HUES6 (cell line): ENCODE results near the gene TRDMT1.

ENCODE experiments used
- H3K27ac ChIP-seq: 2 replicates; pipeline ENCODE4 v1.7.0; 2013; ENCODE audit warnings: low read depth, mild to moderate bottlenecking, low read length, inconsistent platforms
- H3K27me3 ChIP-seq: 2 replicates; pipeline ENCODE4 v1.6.1; 2013; ENCODE audit warnings: low read length; ENCODE audit not compliant: control insufficient read depth, insufficient read depth
- H3K36me3 ChIP-seq: 2 replicates; pipeline ENCODE4 v1.6.1; 2013; ENCODE audit warnings: low read length; ENCODE audit not compliant: control insufficient read depth, insufficient read depth
- H3K4me1 ChIP-seq: 2 replicates; pipeline ENCODE4 v1.6.1; 2013; ENCODE audit warnings: low read length; ENCODE audit not compliant: control insufficient read depth, insufficient read depth
- H3K4me3 ChIP-seq: 2 replicates; pipeline ENCODE4 v1.5.1; 2013; ENCODE audit warnings: low read depth, low read length
- H3K9ac ChIP-seq: one replicate; pipeline ENCODE4 v1.6.1; 2013; ENCODE audit warnings: mild to moderate bottlenecking, low read length
- H3K9me3 ChIP-seq: 2 replicates; pipeline ENCODE4 v1.6.1; 2013; ENCODE audit warnings: low read depth, low read length; ENCODE audit not compliant: control insufficient read depth, insufficient read depth

Gene TRDMT1

GRCh38 chr10:17217631-17218232, 16.3 kb upstream of the TRDMT1 start:
- Histone ChIP-seq H3K36me3 (no peaks in the 10 kb centered on the region), H3K27ac (0 out of 2 replicates have a peak overlapping the region, but pooled peaks have one; percentile 39), H3K4me3 (no peak overlapping the region), H3K4me1 (peaks cover 34% of the 10 kb centered on the region), H3K9me3 (no peaks in the 10 kb centered on the region), H3K9ac (no peak overlapping the region), H3K27me3 (no peaks in the 10 kb centered on the region)

GRCh38 chr10:17216901-17217395, 15.5 kb upstream of the TRDMT1 start:
- Histone ChIP-seq H3K9ac (no peak overlapping the region), H3K27ac (no peak overlapping the region), H3K27me3 (no peaks in the 10 kb centered on the region), H3K9me3 (no peaks in the 10 kb centered on the region), H3K36me3 (no peaks in the 10 kb centered on the region), H3K4me1 (peaks cover 34% of the 10 kb centered on the region), H3K4me3 (no peak overlapping the region)

GRCh38 chr10:17216217-17216900, 14.9 kb upstream of the TRDMT1 start:
- Histone ChIP-seq H3K4me1 (peaks cover 34% of the 10 kb centered on the region), H3K4me3 (no peak overlapping the region), H3K9ac (no peak overlapping the region), H3K27ac (no peak overlapping the region), H3K27me3 (no peaks in the 10 kb centered on the region), H3K36me3 (no peaks in the 10 kb centered on the region), H3K9me3 (no peaks in the 10 kb centered on the region)

- Histone ChIP-seq H3K27ac (no peak overlapping the region), H3K4me3 (no peak overlapping the region), H3K4me1 (peaks cover 29% of the 10 kb centered on the region), H3K9me3 (no peaks in the 10 kb centered on the region), H3K9ac (no peak overlapping the region), H3K27me3 (no peaks in the 10 kb centered on the region), H3K36me3 (no peaks in the 10 kb centered on the region)
Observed at GRCh38 chr10:17215782-17216122, 14.3 kb upstream of the TRDMT1 start.

- Histone ChIP-seq H3K27me3 (no peaks in the 10 kb centered on the region), H3K36me3 (no peaks in the 10 kb centered on the region), H3K4me3 (no peak overlapping the region), H3K9ac (peak overlapping the region; percentile 16), H3K9me3 (no peaks in the 10 kb centered on the region), H3K27ac (0 out of 2 replicates have a peak overlapping the region, but pooled peaks have one; percentile 1), H3K4me1 (peaks cover 29% of the 10 kb centered on the region)
Observed at GRCh38 chr10:17214971-17215781, 13.7 kb upstream of the TRDMT1 start.

- Histone ChIP-seq H3K4me3 (no peak overlapping the region), H3K9ac (no peak overlapping the region), H3K27me3 (no peaks in the 10 kb centered on the region), H3K36me3 (no peaks in the 10 kb centered on the region), H3K9me3 (no peaks in the 10 kb centered on the region), H3K27ac (0 out of 2 replicates have a peak overlapping the region, but pooled peaks have one; percentile 1), H3K4me1 (peaks cover 29% of the 10 kb centered on the region)
Observed at GRCh38 chr10:17214526-17214925, 13.1 kb upstream of the TRDMT1 start.

- H3K4me1 ChIP-seq, result peaks cover 27% of the 10 kb centered on the region
- no peaks in the 10 kb centered on the region for H3K9me3 ChIP-seq
- H3K36me3 ChIP-seq, result no peaks in the 10 kb centered on the region
- H3K27me3 ChIP-seq, result no peaks in the 10 kb centered on the region
- H3K4me3 ChIP-seq, result no peak overlapping the region
- H3K9ac ChIP-seq, result no peak overlapping the region
- no peak overlapping the region for H3K27ac ChIP-seq
Observed at GRCh38 chr10:17213646-17214349, 12.3 kb upstream of the TRDMT1 start.

- no peaks in the 10 kb centered on the region for H3K27me3 ChIP-seq
- no peaks in the 10 kb centered on the region for H3K9me3 ChIP-seq
- peaks cover 25% of the 10 kb centered on the region for H3K4me1 ChIP-seq
- H3K9ac ChIP-seq, result no peak overlapping the region
- no peak overlapping the region for H3K27ac ChIP-seq
- H3K4me3 ChIP-seq, result no peak overlapping the region
- no peaks in the 10 kb centered on the region for H3K36me3 ChIP-seq
Observed at GRCh38 chr10:17212802-17213221, 11.3 kb upstream of the TRDMT1 start.

GRCh38 chr10:17210361-17210760, 8.9 kb upstream of the TRDMT1 start:
- Histone ChIP-seq H3K4me1 (peaks cover 12% of the 10 kb centered on the region), H3K9ac (no peak overlapping the region), H3K36me3 (no peaks in the 10 kb centered on the region), H3K27ac (no peak overlapping the region), H3K4me3 (no peak overlapping the region), H3K9me3 (no peaks in the 10 kb centered on the region), H3K27me3 (no peaks in the 10 kb centered on the region)

- H3K9ac ChIP-seq, result no peak overlapping the region
- H3K4me1 ChIP-seq, result peaks cover 7% of the 10 kb centered on the region
Observed at GRCh38 chr10:17209881-17210280, 8.4 kb upstream of the TRDMT1 start.

More at GRCh38 chr10:17209881-17210280, 8.4 kb upstream of the TRDMT1 start:
- no peak overlapping the region for H3K27ac ChIP-seq
- no peaks in the 10 kb centered on the region for H3K9me3 ChIP-seq
- H3K36me3 ChIP-seq, result no peaks in the 10 kb centered on the region
- no peaks in the 10 kb centered on the region for H3K27me3 ChIP-seq
- H3K4me3 ChIP-seq, result no peak overlapping the region
